Stimulated activated CD8-positive, alpha-beta memory T cell treated with anti-CD3 and anti-CD28 coated beads, Interleukin-7, amount 100 ng/mL, for 4 hours (primary cell): Measurements from ENCODE around the gene SEPTIN6.

ENCODE experiments used
- DNase-seq, 2 donors: peaks; one replicate each; pipeline ENCODE4 v3.0.0-alpha.2; 2020; ENCODE audit warnings: low read depth in 2 of 2

The SEPTIN6 gene

DNA sequence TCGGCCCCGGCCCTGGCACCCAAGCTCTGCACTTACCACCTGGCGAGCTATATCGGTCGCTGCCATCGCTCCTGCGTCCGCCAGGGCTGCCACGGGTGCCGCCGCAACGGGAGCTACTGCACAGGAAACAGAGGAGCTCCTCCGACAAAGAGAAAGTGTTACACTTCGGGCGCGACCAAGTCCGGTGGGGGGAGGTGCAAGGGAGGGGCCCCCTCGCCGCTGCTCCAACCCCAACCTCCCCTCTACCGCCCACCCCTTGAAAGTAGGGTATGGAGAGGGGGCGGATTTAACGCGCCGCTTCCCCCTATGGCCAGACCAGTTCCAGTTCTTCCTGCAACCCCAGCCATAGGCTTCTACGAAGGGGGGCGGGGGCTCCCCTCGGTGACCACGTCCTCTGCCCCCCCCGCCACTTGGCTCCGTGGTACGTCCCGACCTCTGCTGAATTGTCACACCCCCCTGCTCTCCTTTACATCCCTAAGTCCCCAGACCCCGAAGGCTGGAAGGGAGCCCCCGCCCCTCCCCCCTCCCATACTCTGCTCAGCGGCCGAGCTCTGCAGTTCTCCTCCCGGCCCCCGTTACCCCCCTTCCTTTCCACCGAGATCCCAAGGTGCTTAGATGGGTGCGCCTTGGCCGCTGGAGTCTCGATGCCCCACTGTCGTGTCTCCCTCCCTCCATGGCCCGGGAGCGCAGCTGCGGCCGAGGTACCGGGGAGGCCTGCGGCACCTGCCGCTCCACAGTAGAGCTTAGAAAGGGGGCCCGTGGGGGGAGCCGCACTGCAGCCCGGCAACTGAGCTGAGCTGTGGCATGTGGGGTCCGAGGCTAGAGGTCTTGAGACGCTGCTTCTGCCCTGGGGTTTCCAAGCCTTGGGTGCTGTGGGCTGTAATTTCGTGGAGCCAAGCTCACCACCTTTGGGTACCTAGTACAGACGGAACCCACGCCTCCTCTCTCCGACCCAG lies at the start of gene SEPTIN6:
Gene SEPTIN6, minus strand, starts transcription at position 129 of the 956 bp plus-strand sequence. Its CDS starts 63 bp downstream, at position 66.
- DNase-seq = peak; percentile 62 to 81

DNA sequence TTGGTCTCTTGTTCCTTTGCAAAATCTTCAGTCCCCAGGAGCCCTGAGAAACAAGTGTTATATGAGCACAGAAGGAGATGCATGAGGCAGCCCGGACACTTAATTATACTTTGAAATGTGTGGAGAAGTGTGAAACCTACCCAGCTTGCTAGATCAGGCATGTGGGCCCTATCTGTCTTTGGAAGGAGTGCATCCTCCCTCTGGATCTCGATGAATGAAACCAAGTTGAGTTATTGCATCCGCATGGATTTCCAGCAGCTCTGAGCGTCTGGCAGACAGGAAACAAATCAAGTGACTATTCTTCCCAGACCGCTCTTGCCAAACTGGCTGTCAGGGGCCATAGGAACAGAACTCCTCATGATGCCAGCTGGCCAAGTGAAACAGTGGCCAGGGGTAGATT lies 45.8 kb upstream of the SEPTIN6 start:
- no peak for DNase-seq

DNA sequence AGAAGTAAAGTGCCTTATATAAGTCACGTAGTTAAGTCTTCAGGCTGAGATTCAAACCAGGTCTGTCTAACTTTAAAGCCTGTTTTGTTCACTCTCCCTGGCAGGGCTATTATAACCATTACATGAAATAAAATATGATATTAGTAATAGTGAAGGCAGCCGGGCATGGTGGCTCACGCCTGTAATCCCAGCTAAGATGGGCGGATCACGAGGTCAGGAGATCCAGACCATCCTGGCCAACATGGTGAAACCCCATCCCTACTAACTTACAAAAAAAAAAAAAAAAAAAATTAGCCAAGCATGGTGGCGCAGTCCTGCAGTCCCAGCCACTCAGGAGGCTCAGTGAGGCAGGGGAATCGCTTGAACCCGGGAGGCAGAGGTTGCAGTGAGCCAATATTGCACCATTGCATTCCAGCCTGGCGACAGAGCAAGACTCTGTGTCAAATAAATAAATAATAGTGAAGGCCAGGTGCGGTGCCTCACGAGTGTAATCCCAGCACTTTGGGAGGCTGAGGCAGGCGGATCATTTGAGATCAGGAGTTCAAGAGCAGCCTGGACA lies 43.3 kb upstream of the SEPTIN6 start:
- DNase-seq = no peak

DNA sequence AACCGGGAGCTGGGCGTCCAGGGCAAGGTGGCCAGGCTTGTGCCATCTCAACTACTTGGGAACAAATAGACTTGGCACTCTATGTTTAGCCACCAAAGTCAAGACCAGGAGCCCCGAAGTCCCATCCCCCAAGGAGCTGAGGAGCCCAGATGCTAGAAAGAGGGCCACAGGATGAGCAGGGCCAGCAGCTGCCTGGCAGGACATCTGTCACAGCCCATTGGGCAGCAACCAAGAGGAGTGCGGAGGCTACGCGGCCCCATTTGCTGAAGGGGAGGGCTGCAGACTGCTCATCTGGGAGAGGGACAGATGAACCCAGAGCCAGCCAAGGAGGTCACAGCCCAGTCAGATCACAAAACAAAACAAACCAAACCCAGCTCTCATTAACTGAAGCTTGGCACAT lies 42.5 kb upstream of the SEPTIN6 start:
- DNase-seq = no peak

DNA sequence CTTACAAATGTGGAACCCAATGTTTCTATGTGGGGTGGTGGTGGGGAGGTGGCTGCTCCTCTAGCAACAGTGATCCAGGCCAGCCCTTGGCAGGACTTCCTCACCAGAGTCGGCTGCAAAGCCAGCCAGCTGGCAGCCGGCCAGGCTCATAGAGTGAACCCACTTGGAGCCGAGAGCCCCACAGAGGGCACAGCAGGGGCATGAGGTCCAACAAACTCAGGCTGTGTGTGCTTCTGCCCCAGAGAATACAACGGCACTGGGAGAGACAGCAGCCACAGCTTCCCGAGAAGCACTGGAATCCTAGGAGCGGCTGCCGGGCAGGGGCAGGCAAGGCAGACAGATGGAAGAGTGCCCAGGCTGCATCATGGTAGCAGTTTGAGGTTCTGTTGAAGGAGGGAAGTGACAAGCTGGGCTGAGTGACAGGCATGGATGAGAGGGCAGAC lies 42.0 kb upstream of the SEPTIN6 start:
- no peak for DNase-seq

DNA sequence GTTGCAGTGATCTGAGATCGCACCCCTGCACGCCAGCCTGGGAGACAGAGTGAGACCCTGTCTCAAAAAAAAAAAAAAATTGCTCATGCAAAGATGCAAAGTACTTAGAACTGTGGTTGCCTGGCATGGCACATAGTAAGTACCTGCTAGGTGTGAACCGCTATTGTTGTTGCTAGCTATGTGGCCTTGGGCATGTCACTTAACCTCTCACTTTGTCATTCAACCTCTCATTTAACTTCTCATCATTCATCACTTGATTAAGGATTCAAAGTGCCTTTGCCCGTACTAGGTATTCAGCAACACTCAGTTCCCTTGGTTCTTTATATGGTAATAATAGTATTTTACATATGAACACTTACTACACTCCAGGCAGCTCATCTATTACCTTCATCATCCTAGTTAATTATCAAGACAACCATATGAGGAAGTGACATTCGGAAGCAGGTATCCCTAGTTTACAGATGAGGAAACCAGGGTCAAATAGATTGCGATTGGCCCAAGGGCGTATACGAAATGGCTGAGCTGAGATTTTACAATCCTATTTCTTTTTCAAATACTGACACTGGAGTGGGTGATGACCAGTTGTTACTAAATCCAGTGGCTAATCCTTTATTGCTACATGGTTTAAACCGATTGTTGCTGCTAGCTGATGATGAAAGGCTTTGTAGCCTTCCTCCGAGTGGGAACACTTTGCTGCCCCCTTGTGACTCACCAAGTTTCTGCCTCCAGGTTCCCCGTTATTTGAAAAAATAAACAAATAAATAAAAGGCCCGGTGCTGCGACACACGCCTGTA lies 36.6 kb upstream of the SEPTIN6 start:
- DNase-seq = peak; percentile 37 to 50

DNA sequence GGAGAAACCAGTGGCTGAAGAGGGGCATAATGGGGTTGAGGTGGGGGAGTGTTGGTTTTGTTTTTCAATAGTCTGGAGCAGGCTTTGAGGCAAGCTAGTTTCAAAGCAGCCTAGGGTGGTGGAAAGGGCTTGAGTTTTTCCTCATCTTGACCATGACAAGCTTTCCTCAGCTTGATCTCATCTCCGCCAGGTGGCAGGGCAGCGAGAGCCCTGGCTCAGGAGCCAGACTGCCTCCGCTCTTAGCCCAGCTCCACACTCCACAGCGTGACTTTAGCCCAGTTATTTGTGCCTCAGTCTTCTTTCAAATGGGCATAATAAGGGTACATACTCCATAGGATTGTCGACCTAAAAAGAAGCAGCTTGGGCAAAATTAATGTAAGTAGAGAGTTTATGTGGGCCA lies 35.5 kb upstream of the SEPTIN6 start:
- no peak for DNase-seq

DNA sequence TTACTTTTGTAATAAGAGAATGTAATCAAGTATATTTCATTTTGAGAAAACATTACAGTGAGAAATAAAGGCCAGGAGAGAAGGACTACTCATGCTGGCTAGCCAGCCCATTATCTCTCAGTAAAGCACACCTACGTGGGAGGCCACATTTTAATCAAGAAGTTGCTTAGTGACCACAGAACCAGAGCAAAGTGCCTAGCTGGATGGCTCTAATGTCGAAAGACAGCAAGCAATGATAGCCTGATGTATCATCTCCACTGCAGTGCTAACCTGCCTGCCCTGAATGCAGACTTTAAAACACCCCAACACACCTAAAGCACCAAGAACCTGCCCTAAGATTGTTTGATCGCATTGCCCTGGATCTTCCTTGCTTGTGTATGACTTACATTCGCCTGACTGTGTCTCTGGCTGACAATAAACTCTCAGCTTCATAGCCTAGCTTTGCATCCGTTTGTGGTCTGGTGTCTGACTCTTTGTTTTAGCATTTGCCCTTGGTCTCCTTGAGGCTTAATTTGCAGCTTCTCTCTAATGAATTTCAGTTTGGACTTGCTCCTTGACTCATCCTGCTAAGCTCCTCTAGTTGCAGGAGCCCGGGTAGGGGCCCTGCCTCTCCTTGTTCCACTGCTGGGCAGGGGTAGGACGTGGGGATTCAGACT lies 34.1 kb upstream of the SEPTIN6 start:
- DNase-seq = no peak

DNA sequence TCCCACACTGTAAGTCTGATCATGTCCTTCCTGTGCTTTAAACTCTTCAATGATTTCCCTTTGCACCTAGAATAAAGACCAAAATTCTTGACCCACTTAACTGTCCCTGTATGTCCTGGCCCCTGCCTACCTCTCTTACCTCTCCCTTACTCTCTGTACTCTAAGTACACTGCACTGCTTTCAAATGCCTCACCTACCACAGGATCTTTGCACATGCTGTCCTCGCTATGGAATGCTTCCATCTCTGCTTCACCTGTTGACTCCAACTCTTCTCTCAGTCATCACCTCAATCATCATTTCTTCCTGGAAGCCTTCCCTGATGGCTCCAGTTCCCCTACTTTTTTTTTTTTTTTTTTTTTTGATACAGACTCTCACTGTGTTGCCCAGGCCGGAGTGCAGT lies 29.0 kb upstream of the SEPTIN6 start:
- DNase-seq = no peak

DNA sequence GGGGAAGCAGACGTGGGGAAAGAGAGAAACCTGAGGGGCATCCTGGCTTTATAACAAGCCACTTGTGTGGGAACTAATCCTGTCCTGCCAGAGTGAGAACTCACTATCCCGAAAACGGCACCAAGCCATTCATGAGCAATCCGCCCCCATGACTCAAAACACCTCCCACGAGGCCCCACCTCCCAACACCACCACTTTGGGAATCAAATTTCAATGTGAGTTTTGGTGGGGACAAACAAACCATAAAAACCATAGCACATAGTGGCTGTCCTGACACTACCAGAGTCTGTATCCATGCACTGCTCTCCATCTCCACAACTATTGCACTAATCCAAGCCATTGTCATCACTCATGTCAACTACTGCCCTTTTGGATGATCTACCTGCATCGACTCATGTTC lies 28.5 kb upstream of the SEPTIN6 start:
- no peak for DNase-seq

DNA sequence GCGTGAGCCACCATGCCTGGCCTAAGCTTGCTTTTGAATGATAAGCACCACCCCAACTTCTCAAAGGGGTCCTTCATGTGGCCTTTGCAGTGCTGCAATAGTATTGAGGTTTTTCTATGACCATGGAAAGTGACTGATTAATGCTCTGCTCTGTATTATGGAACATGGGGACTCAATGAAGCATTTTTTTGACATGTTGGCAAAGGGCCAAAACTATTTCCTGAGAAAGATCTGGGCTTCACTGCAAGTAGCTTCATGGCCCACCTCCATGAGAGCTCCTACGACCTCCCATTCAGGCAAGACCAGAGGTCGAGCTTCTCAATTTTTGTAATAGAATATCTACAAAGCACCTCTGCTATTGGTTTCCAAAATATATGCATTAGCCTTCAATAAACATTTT lies 16.7 kb upstream of the SEPTIN6 start:
- DNase-seq = no peak

DNA sequence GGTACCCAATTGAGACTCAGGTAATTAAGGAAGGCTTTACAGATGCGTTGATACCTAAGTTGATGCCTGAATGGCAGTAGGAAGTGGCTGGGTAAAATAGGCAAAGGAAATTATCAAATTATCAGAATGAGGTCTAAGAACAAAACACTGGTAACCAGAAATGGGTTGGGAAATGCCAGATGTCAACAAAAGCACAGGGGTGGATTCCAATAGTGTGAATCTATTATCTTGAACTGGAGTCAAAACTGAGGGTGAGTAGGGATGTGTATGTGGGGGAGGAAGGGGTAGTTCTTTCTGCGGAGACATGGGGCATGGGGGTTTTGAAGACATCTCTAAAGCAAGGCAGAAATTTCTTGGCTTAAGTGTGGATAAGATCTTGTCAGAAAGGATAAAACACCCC lies 16.0 kb upstream of the SEPTIN6 start:
- no peak for DNase-seq

DNA sequence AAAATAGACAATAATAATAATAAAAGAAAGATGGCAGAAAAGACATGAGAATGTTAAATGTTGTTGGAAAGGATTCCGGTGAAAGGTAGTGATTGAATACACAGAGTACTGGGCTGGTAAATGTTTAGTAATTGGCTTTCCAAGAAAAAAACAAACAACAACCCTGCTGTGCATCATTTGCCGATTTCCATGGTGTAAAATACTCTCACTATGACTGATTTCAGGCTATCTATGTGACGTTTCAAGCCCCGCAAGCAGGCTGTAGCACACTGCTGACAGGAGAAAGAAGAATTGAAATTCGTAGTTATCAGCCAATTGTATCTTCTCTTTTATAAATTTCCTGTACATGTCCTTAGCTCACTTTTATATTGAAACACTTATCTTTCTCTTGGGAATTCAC lies 13.6 kb upstream of the SEPTIN6 start:
- no peak for DNase-seq

DNA sequence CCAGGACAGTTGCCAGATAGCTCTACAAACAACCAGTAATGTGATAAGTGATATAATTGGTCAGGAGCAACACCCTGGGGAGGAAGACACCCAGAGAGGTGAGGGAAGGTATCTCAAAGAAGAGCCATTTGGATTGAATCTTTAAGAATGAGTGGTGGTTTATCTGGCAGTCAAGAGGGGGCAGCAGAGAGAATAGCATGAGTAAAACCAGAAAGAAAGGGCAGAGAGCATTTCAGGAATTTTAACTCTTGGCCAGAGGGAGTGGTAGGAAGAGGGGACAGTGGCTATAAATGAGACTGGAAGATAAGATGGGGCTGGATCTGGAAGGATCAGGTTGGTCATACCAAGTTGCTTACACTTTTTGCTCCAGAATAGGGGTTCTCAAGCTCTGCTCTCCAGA lies 5.9 kb upstream of the SEPTIN6 start:
- no peak for DNase-seq

DNA sequence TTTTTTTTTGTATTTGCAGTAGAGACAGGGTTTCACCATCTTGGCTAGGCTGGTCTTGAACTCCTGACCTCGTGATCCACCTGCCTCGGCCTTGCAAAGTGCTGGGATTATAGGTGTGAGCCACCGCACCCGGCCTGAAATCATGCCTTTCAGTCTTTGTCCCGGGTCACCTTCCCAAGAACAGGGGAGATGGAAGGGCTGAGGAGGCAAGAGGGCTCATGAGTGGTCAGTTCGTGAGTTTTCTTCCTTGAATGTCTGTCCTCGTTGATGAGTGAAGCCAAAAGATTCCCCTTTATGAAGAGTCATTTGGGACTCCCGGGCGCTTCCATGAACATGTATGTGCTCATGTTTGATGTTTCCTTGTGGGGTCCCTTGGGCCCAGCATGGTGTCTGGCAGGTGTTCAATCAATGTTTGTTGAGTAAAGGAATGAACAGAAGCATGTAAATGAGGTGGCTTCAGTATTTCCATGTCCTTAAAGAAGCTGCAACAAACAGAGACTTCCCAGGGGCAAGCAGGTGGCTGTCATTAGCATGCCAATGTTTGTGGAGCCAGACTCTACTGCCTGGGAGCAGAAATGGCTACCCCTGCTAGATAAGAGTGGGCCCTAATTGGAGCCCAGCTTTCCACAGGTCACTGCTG lies 3.4 kb upstream of the SEPTIN6 start:
- DNase-seq = no peak

DNA sequence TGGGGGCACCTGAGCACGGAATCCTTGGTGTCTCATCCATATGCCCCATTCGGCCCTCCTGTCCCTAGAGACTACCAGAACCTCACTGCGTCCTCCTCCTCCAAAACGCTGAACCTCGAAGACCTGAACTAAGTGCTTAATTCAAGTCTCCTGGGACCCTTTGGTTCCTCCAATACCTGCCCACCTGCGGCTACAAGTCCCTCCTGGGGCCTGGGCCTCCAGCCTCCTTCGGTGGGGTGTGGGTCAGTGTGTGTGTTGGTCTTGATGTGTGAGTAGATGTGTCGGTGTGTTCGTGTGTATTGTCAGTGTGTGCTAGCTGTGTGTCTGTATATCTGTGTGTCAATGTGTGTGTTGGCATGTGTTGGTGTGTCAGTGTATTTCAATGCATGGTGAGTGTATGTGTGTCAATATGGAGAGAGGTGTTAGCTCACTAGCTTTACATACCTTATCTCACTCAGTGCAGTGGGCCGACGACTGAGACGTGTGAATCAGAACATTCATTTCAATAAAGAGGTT lies 2.6 kb upstream of the SEPTIN6 start:
- no peak for DNase-seq

DNA sequence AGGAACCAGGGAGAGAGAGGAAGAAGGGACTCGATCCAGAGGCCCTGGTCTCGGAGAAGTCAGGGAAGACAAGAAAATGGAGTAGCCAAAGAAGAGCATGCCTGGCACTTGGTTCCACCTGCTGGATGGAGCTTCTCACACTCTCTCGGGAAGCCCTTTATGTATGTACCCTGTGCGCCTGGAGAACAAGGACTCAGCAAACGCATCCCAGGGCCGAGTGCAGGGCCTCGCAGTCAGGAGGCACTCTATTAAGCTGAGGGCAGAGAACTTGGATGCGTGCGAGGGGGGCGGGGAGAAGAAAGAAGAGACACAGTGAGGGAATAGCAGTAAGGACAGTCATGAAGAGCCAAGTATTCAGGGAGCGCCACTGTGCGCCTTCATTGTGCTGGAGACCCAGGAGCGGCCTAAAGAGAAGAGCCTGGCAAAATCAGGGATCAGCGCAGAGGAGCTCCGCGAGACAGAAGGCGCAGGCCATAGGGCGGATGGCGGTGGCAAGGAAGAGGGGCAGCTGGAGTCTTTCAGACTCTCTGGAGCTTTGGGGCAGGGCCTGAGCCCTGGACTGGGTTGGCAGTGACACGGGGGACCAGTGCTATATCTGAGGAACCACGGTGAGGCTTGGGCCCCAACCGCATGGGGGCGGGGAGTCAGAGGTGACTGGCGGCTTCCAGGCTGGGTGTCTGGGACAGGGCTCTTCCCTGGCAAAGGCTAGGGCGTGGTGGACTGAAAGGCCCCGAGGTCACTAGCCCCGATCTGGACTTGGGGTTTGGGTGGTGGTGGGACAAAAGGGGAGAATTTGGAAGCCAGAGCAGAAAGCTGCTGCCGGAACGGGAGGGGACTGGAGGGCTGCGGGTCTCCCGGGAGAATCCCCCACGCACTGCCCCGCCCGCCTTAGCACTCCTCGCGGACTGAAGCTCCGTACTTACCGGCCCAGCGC lies 1.9 kb upstream of the SEPTIN6 start:
- DNase-seq = no peak

DNA sequence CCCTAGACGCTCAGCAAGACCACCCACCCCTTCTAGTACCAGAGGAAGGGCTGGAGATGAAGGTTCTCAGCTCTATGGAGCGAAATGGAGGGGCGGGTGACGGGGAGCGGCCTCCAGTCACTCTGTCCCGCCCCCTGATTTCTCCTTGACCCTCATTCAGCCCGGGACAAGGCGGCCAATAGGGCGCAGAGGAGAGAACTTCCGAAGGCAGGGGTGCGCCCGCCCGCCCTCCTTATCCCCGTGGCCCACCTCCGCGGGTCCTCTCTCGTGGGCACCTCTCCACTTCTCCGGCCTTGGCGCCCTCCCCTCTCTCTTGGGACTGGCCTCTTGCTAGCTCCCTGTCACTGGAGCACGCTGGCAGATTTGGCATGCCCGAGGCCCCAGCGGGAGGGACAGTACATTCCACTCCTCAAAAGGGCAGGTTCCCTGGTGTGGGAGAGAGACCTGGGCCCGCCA lies 1.1 kb upstream of the SEPTIN6 start:
- DNase-seq = no peak

DNA sequence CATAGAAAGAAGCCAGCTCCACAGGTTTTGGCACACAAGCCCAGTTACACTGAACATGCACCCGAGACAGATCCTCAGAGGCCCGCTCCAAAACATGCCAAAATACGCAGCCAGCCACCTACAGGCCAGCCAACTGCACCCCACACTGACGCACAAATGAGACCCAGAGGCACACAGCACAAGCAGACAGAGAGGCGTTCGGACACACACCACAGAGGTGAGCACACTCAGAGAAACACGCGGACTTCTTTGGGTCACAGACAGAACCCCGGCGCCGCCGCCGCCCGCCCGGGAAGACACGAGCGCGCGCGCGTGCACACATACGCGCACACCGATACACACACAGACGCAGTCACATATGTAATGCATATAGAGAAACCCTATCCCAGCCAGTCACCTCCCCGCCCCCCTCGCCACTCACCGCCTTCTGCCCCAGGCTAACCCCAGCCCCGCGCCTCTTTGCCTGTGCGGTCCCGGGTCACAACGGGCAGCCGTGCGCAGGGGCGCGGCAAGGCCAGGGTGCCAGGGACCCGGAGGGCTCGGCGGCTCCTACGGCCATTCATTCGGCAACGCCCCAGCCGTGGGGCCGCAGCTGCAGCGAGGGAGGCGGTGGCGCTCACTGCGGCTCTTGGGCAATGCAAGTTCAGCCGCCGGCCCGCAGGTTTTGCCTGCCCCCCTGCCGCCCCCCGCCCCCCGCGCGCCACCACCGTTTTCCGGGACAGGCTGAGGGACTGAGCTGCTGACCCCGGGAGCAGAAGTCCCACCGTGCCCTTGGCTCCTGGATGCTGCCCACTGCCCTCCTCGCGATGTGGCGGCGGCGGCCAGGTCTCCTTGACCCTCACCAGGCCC lies 553 bp downstream of the SEPTIN6 start:
- DNase-seq = peak; percentile 31 to 62
